Activated T-helper 2 cell treated with anti-CD3 and anti-CD28 coated beads, Interferon-gamma antibody, Interleukin-2, Interleukin-4, amounts not matched to agents 10 μg/mL and 5 μg/mL and 100 μg/mL, durations not matched to agents 14 hours and 24 hours and 36 hours (primary cell): ENCODE data around the gene SPTLC3. TPM values are rescaled to one million over a fixed set of nuclear protein-coding genes. Genes with fewer than 3 reads are reported as not detected.

ENCODE experiments used
- DNase-seq: peaks from one replicate; pipeline ENCODE4 v3.0.0; 2021; ENCODE audit warnings: low spot score
- H3K27ac Mint-ChIP-seq: one replicate; pipeline ENCODE4 v1.8.0; 2021; ENCODE audit warnings: mixed read lengths
- H3K27me3 Mint-ChIP-seq: one replicate; pipeline ENCODE4 v1.8.0; 2021; ENCODE audit warnings: low read depth, mixed read lengths
- H3K36me3 Mint-ChIP-seq: one replicate; pipeline ENCODE4 v1.8.0; 2021; ENCODE audit warnings: low read depth, mixed read lengths
- H3K4me1 Mint-ChIP-seq: one replicate; pipeline ENCODE4 v1.8.0; 2021; ENCODE audit warnings: low read depth, mixed read lengths
- H3K4me3 Mint-ChIP-seq: one replicate; pipeline ENCODE4 v1.8.0; 2021; ENCODE audit warnings: low read depth, mild to moderate bottlenecking, moderate library complexity, mixed read lengths
- H3K9me3 Mint-ChIP-seq: one replicate; pipeline ENCODE4 v1.8.0; 2021; ENCODE audit warnings: mixed read lengths
- intact Hi-C: fragments of 100-400 bp; cut with micrococcal nuclease; formaldehyde crosslinking; loops from one replicate; pipeline ENCODE4 v1.15.1; 2023
- total RNA-seq: library from RNA; stranded (reverse); gene quantifications from 2 replicates; pipeline ENCODE4 v1.2.3, GENCODE V29; 2022

SPTLC3 gene
- total RNA-seq, 1 donor from 2014 or later = 0.68 TPM

DNA sequence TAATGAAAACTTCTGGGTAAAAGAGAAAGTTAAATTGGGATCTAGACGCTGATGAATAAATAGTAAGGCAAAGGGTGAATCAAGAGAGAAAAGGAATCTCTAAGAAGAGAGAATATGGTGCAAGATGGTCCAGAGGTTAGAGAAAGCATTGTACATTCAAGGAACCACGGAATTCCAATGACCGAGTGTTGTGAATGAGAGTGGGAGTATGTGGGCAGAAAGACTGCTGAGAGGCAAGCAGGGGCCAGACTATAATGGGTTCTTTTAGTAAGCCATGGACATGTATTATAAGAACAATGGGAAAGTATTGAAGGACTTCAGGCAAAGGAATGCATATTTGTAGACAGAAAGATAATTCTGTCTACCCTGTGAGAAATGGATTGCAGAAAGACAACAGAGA is 45.2 kb downstream of the SPTLC3 start:
- H3K9me3 Mint-ChIP-seq = no peaks in the 10 kb centered on the region
- H3K27ac Mint-ChIP-seq = no peak overlapping the region
- intact Hi-C loops = no loop called here
- no peaks in the 10 kb centered on the region for H3K36me3 Mint-ChIP-seq
- no peaks in the 10 kb centered on the region for H3K27me3 Mint-ChIP-seq
- no peaks in the 10 kb centered on the region for H3K4me1 Mint-ChIP-seq
- DNase-seq = no peak
- no peak overlapping the region for H3K4me3 Mint-ChIP-seq

DNA sequence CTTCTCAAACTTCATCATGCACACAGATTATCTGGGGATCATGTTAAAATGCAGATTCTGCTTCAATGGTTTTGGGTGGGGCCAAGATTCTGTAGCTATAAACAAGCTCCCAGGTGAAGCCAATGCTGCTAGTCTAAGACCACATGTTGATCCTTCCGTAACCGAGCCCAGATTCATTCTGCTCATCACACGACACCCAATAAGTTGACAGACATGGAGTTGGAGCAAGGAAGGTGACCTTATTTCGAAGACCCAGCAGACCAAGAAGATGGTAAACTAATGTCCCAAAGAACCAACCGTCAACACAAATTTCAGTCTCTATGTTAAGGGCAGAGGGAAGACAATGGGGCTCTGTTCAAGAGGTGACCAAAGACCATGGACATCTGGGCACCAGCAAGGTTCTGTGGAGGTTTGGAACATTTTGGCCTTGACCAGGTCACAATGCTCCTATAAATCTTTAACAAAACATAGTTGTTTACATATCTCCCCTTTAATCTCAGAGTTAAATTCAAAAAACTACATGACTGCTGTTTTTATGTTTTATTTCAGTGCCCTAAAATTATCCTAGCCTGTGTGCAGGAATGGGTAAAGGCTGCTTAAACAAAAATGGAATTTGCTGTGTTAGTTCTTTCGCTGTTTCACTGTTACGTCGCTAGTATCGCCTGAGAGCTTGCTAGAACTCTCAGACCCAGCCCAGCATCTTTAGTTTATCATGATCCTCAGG is 50.1 kb downstream of the SPTLC3 start:
- no peak for DNase-seq
- Mint-ChIP-seq H3K4me1 (no peaks in the 10 kb centered on the region), H3K36me3 (no peaks in the 10 kb centered on the region), H3K27me3 (no peaks in the 10 kb centered on the region), H3K27ac (no peak overlapping the region), H3K9me3 (no peaks in the 10 kb centered on the region), H3K4me3 (no peak overlapping the region)
- intact Hi-C loops = no loop called here

DNA sequence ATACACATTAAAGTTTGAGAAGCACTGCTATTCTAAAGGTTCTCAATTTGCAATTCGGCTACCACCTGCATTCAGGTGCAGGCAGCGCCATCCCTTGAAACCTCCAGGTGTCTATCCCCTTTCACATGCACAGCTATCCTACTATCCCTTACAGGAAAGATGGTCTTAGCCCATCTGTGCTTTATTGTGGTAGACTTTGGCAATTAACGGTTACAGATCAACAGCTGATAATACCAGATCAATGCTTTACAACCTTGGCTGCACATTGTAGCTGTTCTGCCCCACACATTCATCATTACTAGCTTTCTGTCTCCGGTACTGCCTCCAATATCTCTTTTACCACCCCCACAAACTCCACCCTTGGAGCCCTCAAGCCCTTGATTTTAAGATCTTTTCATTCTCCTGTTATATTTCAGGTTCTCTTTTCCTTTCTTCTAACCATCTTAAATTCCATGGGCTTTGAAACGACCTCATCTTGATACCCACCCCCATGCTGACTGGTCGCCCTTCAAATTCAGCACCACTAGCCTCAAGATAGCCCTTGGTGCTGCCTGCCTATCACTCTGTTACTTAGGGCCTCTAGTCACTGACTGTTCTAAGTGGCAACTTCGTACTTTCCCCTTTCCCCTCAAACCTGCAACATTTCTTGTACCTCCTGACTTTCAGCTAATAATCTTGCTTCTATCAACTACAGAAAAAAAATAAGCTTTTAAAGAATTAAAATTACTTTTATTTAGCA is 50.8 kb downstream of the SPTLC3 start:
- Mint-ChIP-seq H3K36me3 (no peaks in the 10 kb centered on the region), H3K4me3 (no peak overlapping the region), H3K27me3 (no peaks in the 10 kb centered on the region), H3K4me1 (no peaks in the 10 kb centered on the region), H3K9me3 (no peaks in the 10 kb centered on the region), H3K27ac (no peak overlapping the region)
- intact Hi-C loops = no loop called here
- no peak for DNase-seq

DNA sequence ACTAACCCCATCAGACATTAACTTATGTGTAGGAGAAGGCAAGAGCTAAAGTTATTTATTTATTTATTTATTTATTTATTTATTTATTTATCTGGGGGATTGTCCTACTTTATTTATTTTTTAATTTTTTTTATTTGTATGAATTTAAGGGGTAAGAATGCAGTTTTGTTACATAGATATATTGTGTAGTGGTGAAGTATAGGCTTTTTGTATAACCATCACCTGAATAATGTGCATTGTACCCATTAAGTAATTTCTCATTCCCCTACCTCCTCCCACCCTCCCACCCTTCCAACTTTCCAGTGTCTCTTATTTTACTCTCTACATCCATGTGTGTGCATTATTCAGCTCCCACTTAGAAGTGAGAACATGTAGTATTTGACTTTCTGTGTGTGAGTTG is 51.6 kb downstream of the SPTLC3 start:
- H3K4me1 Mint-ChIP-seq = no peaks in the 10 kb centered on the region
- no peak for DNase-seq
- H3K9me3 Mint-ChIP-seq = no peaks in the 10 kb centered on the region
- no peak overlapping the region for H3K4me3 Mint-ChIP-seq
- H3K27ac Mint-ChIP-seq = no peak overlapping the region
- intact Hi-C loops = no loop called here
- no peaks in the 10 kb centered on the region for H3K36me3 Mint-ChIP-seq
- no peaks in the 10 kb centered on the region for H3K27me3 Mint-ChIP-seq

DNA sequence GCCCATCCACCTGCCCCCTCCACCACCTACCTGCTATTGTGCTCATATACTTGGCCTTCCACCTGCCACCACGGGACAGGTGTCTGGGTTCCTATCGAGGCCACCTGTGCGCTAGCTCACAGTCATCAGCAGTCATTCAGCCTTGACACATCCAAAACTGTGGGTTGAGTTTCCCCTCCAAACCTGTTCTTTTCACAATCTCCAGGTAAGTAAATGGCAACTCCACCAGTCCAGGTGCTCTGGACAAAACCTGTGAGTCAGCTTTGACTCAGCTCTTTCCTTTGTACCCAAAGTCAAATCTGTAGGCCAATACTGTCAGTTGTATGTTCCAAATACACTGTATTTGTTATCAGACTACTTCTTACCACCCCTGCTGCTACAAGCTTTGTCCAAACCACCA is 52.6 kb downstream of the SPTLC3 start:
- Mint-ChIP-seq H3K4me3 (no peak overlapping the region), H3K27me3 (no peaks in the 10 kb centered on the region), H3K4me1 (no peaks in the 10 kb centered on the region), H3K9me3 (no peaks in the 10 kb centered on the region), H3K36me3 (no peaks in the 10 kb centered on the region), H3K27ac (no peak overlapping the region)
- intact Hi-C loops = no loop called here
- no peak for DNase-seq

DNA sequence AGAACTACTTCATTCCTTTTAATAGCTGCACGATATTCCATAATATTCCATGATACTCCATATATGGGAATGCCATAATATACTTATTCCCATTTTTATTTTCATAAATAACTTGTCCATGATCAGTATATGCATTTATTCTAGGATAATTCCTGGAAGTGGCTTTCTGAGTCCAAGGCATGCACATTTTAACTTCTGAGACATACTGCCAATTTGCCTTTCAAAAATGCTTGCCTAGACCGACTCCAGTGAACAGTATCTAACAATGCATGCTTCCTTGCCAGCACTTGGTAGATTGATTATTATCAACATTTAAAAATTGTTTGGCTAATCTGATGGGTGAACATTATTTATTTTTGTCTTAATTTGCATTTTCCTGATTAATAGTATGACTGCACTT is 54.0 kb downstream of the SPTLC3 start:
- no peaks in the 10 kb centered on the region for H3K4me1 Mint-ChIP-seq
- H3K4me3 Mint-ChIP-seq = no peak overlapping the region
- H3K27ac Mint-ChIP-seq = no peak overlapping the region
- no peak for DNase-seq
- no peaks in the 10 kb centered on the region for H3K36me3 Mint-ChIP-seq
- intact Hi-C loops = no loop called here
- no peaks in the 10 kb centered on the region for H3K9me3 Mint-ChIP-seq
- H3K27me3 Mint-ChIP-seq = no peaks in the 10 kb centered on the region

DNA sequence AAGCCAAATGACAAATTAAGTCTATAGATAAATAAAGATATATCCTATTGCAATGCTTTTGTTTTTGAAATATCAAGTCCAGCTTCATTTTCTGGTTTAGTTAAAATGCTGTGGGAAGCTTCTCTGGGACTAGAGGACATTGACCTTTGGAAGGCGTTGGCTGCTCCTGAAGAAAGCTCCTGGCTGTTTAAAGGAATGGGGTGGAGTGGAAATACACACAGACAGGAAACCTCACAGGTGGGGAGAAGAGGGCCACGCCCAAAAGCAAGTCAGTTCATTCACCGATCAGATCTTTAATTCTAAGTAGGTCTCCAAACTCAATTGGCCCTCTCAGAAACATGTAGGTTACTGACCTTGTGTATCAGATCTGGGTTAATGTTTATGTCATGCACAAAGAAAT is 59.6 kb downstream of the SPTLC3 start:
- no peak overlapping the region for H3K4me3 Mint-ChIP-seq
- H3K27me3 Mint-ChIP-seq = no peaks in the 10 kb centered on the region
- no peaks in the 10 kb centered on the region for H3K36me3 Mint-ChIP-seq
- H3K27ac Mint-ChIP-seq = no peak overlapping the region
- no peaks in the 10 kb centered on the region for H3K4me1 Mint-ChIP-seq
- no peaks in the 10 kb centered on the region for H3K9me3 Mint-ChIP-seq
- intact Hi-C loops = no loop called here
- DNase-seq = no peak

DNA sequence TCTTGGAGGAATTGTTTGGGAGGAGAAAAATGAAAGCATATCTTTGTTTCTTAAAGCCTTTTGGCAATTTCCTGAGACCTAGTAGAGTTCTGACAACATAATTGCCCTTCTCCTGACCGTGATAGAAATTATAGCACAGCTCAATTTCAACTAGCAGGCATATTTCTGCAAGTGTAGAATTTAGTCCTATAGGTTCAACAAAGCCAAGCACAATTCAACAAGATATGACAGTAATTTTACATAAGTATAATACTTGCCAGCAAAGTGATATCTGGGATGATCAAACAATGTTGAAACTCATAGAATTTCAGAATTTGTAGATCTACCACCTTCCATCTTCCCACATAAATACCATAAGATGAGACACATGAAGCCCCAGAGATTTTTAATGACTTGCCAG is 73.1 kb downstream of the SPTLC3 start:
- Mint-ChIP-seq H3K36me3 (no peaks in the 10 kb centered on the region), H3K27me3 (no peaks in the 10 kb centered on the region), H3K4me3 (no peak overlapping the region), H3K9me3 (no peaks in the 10 kb centered on the region), H3K4me1 (no peaks in the 10 kb centered on the region), H3K27ac (no peak overlapping the region)
- intact Hi-C loops = no loop called here
- no peak for DNase-seq

DNA sequence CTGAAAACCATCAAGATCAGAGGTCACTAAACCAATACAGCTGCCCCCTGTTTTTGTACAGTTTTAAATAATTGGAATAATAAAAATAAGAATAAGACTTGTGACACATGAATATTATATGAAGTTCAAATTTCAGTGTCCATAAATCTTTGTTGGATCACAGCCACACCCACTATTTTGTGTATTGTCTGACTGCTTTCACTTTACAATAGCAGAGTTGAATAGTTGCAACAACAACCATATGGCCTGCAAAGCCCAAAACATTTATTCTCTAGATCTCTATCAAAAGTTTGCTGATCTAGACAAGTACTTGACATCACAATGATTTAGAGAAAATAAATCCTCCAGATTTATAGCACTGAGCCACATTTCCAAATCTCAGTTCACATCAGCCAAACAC is 73.6 kb downstream of the SPTLC3 start:
- intact Hi-C loops = no loop called here
- Mint-ChIP-seq H3K4me3 (no peak overlapping the region), H3K9me3 (no peaks in the 10 kb centered on the region), H3K4me1 (no peaks in the 10 kb centered on the region), H3K36me3 (no peaks in the 10 kb centered on the region), H3K27ac (no peak overlapping the region), H3K27me3 (no peaks in the 10 kb centered on the region)
- no peak for DNase-seq

DNA sequence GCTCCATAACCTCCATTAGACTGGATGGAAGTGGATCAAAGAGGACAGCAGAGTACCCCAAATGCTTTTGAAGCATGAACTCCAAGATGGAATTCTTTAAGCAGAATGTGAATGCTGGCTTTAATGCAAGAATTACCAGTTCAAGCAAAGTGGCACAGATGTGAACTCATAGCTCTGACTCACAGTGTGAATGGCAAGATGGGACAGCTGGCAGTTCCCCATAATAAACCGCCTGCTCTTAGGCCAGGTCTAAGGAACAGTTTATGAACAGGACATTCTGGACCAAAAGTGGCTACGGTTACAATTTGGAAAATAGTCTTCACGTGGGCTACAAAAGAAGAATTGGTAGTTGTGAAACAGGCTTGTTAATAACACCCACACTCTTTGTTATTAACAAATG is 76.5 kb downstream of the SPTLC3 start:
- Mint-ChIP-seq H3K4me1 (no peaks in the 10 kb centered on the region), H3K4me3 (no peak overlapping the region), H3K9me3 (no peaks in the 10 kb centered on the region), H3K36me3 (no peaks in the 10 kb centered on the region), H3K27me3 (no peaks in the 10 kb centered on the region), H3K27ac (no peak overlapping the region)
- intact Hi-C loops = no loop called here
- DNase-seq = no peak

DNA sequence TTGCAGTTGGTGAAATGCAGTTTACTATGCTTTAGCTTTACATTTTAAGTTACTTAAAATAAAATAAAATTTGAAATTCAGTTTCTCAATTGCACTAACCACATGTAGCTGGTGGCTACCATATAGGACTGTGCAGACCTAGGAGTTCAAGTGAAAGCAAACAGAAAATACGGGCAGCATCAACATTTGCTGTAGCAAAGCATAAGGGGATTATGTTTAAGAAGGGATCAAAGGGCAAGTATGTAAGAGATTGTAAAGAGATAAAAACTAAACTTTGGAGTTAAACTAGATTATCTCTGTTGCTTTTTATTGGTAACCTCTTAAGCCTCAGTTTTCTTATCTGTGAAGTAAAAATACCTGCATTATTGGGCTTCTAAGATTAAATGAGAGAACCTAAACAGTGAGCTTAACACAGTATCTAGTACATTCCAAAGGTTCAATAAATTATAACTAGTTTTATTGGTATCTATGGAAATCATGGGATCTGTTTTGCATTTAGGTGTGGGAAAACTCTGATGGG is 81.2 kb downstream of the SPTLC3 start:
- no peak overlapping the region for H3K27ac Mint-ChIP-seq
- H3K4me1 Mint-ChIP-seq = no peaks in the 10 kb centered on the region
- H3K4me3 Mint-ChIP-seq = no peak overlapping the region
- H3K9me3 Mint-ChIP-seq = no peaks in the 10 kb centered on the region
- intact Hi-C loops = no loop called here
- no peak for DNase-seq
- no peaks in the 10 kb centered on the region for H3K36me3 Mint-ChIP-seq
- H3K27me3 Mint-ChIP-seq = peaks cover 3% of the 10 kb centered on the region

DNA sequence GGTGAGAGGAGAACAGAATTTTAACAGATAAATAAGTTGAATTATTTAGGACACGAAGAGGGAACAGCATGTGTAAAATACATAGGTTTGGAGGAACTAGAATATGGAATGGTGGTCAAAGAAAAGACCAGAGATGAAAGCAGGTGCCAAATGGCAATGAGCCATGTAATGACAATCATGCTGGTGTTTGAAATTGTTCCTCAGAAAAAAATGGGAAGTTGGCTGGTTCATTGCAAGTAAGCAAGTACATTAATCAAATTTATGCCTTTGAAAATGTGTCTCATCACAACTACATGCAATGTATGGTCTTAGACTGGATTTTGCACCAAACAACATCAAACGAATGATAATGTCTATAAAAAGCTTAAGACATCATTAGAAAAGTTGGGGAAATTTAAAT is 83.3 kb downstream of the SPTLC3 start:
- Mint-ChIP-seq H3K27ac (no peak overlapping the region), H3K4me1 (no peaks in the 10 kb centered on the region), H3K36me3 (no peaks in the 10 kb centered on the region), H3K27me3 (peaks cover 3% of the 10 kb centered on the region), H3K4me3 (no peak overlapping the region), H3K9me3 (no peaks in the 10 kb centered on the region)
- intact Hi-C loops = no loop called here
- DNase-seq = no peak

DNA sequence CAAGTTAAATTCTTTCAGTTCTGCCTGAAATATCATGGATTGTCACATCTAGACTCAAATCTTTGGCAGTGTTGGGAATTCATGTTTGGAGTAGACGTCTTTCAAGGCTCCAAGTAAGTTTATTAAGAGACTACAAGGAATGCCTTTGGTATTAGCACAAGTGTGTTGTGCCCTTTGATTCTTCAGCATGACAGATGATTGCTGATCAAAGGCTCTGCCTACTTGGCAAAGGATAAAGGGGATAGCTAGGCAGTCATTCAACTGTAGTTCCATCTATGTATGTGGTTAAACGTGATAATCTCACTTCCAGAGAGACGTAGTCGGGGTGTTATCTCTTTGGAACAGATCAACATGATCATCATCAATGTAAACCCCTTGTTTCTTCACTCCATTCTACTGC is 86.2 kb downstream of the SPTLC3 start:
- Mint-ChIP-seq H3K4me1 (no peaks in the 10 kb centered on the region), H3K9me3 (no peaks in the 10 kb centered on the region), H3K4me3 (no peak overlapping the region), H3K27me3 (peaks cover 3% of the 10 kb centered on the region), H3K36me3 (no peaks in the 10 kb centered on the region), H3K27ac (no peak overlapping the region)
- DNase-seq = no peak
- intact Hi-C loops = no loop called here
